Type B pancreatic cell (in vitro differentiated cells): ENCODE measurements around the gene TPST1. TPM values are rescaled to one million over a fixed set of nuclear protein-coding genes. Genes with fewer than 3 reads are reported as not detected.
"Not testable (repeated sequence)": the region's sequence is repeated elsewhere in the genome, so short reads cannot be mapped to it uniquely, and the experiment has no call there.

ENCODE experiments used
- DNase-seq: peaks from one replicate; pipeline ENCODE4 v3.0.0; 2021; ENCODE audit warnings: mixed read lengths; ENCODE audit not compliant: unreplicated experiment; ENCODE audit errors: extremely low spot score
- H3K27ac Mint-ChIP-seq: 2 replicates; pipeline ENCODE4 v1.8.0; 2021; ENCODE audit warnings: mild to moderate bottlenecking, mixed read lengths
- H3K27me3 Mint-ChIP-seq: 2 replicates; pipeline ENCODE4 v1.8.0; 2021; ENCODE audit warnings: mixed read lengths
- H3K36me3 Mint-ChIP-seq: 2 replicates; pipeline ENCODE4 v1.8.0; 2021; ENCODE audit warnings: mixed read lengths
- H3K4me1 Mint-ChIP-seq: one replicate; pipeline ENCODE4 v1.8.0; 2021; ENCODE audit warnings: mixed read lengths; ENCODE audit not compliant: unreplicated experiment
- H3K4me3 Mint-ChIP-seq: 2 replicates; pipeline ENCODE4 v1.8.0; 2021; ENCODE audit warnings: mild to moderate bottlenecking, mixed read lengths
- H3K9me3 Mint-ChIP-seq: 2 replicates; pipeline ENCODE4 v1.8.0; 2021; ENCODE audit warnings: mixed read lengths
- CTCF ChIP-seq: fragments of 200-600 bp; sonication (generic); conservative IDR thresholded peaks from 2 replicates; pipeline ENCODE4 v1.5.0; 2021; ENCODE audit warnings: antibody characterized with exemption, mild to moderate bottlenecking
- total RNA-seq: library from RNA; stranded (reverse); gene quantifications from 2 replicates; pipeline ENCODE4 v1.2.1, GENCODE V29; 2021; ENCODE audit warnings: low replicate concordance

TPST1 gene
- total RNA-seq, 1 donor from 2014 or later, result 26.9 TPM

GRCh38 chr7:66371096-66371824 is 166.1 kb downstream of the TPST1 start:
- H3K27me3 Mint-ChIP-seq, result no peaks in the 10 kb centered on the region

DNA sequence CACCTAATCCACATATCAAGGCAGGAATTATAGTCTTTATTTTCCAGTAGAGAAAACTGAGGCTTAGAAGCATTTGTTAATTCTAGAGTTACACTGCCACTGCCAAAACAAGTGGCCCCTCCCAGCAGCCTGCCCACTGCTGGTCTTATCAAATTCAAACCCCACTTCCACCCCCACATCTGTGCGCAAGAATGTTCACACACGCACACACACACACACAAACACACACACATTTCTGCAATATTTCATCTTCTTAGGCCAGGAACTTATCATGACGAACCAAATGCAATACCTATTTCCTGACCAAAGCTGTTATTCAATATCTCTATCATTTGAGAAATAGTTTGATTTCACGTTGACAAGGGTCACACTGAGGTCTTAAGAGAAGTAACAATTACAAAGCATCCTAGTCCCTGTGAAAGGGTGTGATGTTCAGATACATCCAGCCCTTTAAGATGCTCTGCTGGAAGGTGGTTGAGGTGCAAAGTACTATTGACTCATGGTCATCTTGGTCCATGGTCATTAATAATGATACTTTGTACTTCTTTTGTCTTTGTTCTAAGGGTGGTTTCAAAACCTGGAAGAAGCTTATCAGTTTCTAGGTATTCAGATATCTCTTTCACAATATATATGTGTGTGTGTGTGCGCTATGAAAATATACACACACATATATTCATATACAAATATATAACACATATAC is 169.2 kb downstream of the TPST1 start:
- H3K27ac Mint-ChIP-seq, H3K27me3 Mint-ChIP-seq, H3K4me3 Mint-ChIP-seq, H3K9me3 Mint-ChIP-seq, DNase-seq, H3K4me1 Mint-ChIP-seq: not testable (repeated sequence)
- H3K36me3 Mint-ChIP-seq, result peaks cover 15% of the 10 kb centered on the region

More at GRCh38 chr7:66371096-66371824, 166.1 kb downstream of the TPST1 start:
- DNase-seq, result no peak
- no peak overlapping the region for H3K27ac Mint-ChIP-seq
- H3K4me3 Mint-ChIP-seq, result no peak overlapping the region
- no peaks in the 10 kb centered on the region for H3K9me3 Mint-ChIP-seq
- TF ChIP-seq CTCF, result no peak
- H3K4me1 Mint-ChIP-seq, result no peaks in the 10 kb centered on the region
- peaks cover 10% of the 10 kb centered on the region for H3K36me3 Mint-ChIP-seq

GRCh38 chr7:66376264-66376945 is 171.3 kb downstream of the TPST1 start:
- H3K27ac Mint-ChIP-seq, result peak overlapping the region; percentile 2
- H3K4me3 Mint-ChIP-seq, result no peak overlapping the region
- H3K36me3 Mint-ChIP-seq, result peaks cover 17% of the 10 kb centered on the region
- no peaks in the 10 kb centered on the region for H3K27me3 Mint-ChIP-seq
- H3K9me3 Mint-ChIP-seq, result no peaks in the 10 kb centered on the region
- no peak for TF ChIP-seq CTCF
- no peaks in the 10 kb centered on the region for H3K4me1 Mint-ChIP-seq
- DNase-seq, result no peak

- TF ChIP-seq CTCF, result no peak
- Mint-ChIP-seq H3K27me3 (no peaks in the 10 kb centered on the region), H3K4me3 (no peak overlapping the region), H3K36me3 (peaks cover 17% of the 10 kb centered on the region), H3K4me1 (no peaks in the 10 kb centered on the region), H3K27ac (no peak overlapping the region), H3K9me3 (no peaks in the 10 kb centered on the region)
- no peak for DNase-seq
Observed at GRCh38 chr7:66377045-66377444, 171.9 kb downstream of the TPST1 start.

DNA sequence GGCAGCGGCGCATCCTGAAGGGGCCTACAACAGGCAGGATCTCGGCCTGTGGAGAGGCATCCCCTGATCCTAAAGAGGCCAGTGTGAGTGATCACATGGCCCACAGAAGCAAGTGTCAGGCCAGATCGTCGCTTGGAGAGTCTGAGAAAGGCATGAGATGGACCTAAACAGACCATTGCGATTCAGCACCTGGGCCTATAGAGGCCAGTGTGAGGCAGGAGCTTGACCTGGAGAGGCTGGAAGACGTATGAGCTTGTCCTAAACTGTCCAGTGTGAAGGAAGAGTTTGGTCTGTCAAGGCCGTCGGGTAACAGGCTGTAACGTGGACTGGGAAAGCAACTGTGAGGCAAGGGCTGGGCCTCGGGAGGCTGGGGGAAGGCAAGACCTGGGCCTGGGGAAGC is 172.6 kb downstream of the TPST1 start:
- peaks cover 21% of the 10 kb centered on the region for H3K36me3 Mint-ChIP-seq
- H3K4me1 Mint-ChIP-seq, result no peaks in the 10 kb centered on the region
- no peak overlapping the region for H3K27ac Mint-ChIP-seq
- DNase-seq, result no peak
- no peak overlapping the region for H3K4me3 Mint-ChIP-seq
- no peaks in the 10 kb centered on the region for H3K27me3 Mint-ChIP-seq
- no peaks in the 10 kb centered on the region for H3K9me3 Mint-ChIP-seq
- no peak for TF ChIP-seq CTCF
